Measurements from ENCODE around the gene UST.

GRCh38 chr6:148926478-148926877, 179.6 kb downstream of the UST start:
- TF ChIP-seq TCF12 (IDR thresholded peaks at IDR 0.05; ENCODE audit: low read depth, low read length) (no peak), POLR2AphosphoS5 (IDR thresholded peaks at IDR 0.05; ENCODE audit: low read depth, low read length) (no peak), EP300 (IDR thresholded peaks at IDR 0.05; ENCODE audit: borderline replicate concordance in 1 of 2, low read depth in 2 of 2, low read length in 2 of 2) (no peak), CTCF (IDR thresholded peaks at IDR 0.05; ENCODE audit: control extremely low read depth in 1 of 3, insufficient read depth in 1 of 3, low read depth in 1 of 3, low read length in 3 of 3) (no peak), CBX5 (IDR thresholded peaks at IDR 0.05; ENCODE audit: low read depth, low read length) (no peak), RNF2 (IDR thresholded peaks at IDR 0.05; ENCODE audit: borderline replicate concordance, low read depth, low read length, missing control alignments, poor library complexity, severe bottlenecking) (no peak), SUZ12 (IDR thresholded peaks at IDR 0.05; ENCODE audit: low read length) (no peak), TAF1 (IDR thresholded peaks at IDR 0.05; ENCODE audit: low read depth, low read length) (no peak), FOSL1 (IDR thresholded peaks at IDR 0.05; ENCODE audit: insufficient read depth, low read depth, low read length) (no peak), EZH2 (IDR thresholded peaks at IDR 0.05; ENCODE audit: low read depth, low read length, severe bottlenecking) (no peak), NRF1 (IDR thresholded peaks at IDR 0.05; ENCODE audit: low read depth, low read length) (no peak)

Measured in H1 (cell line).